Measurements from ENCODE around the gene LPCAT3.

- no peak for TF ChIP-seq CTCF (IDR thresholded peaks at IDR 0.05)
- no peak for TF ChIP-seq POLR2A (IDR thresholded peaks at IDR 0.05)
Observed at GRCh38 chr12:6981152-6982052, 36.9 kb downstream of the LPCAT3 start.
